Mesodermal cell (in vitro differentiated cells): ENCODE measurements around the gene TAS2R31. TPM values are rescaled to one million over a fixed set of nuclear protein-coding genes. Genes with fewer than 3 reads are reported as not detected.
"Not testable (repeated sequence)": the region's sequence is repeated elsewhere in the genome, so short reads cannot be mapped to it uniquely, and the experiment has no call there.

ENCODE experiments used
- H3K27ac ChIP-seq: 2 replicates; pipeline ENCODE4 v1.7.0; 2013; ENCODE audit warnings: mild to moderate bottlenecking, low read depth, low read length, moderate library complexity; ENCODE audit not compliant: severe bottlenecking
- H3K36me3 ChIP-seq: 2 replicates; pipeline ENCODE4 v1.7.1; 2013; ENCODE audit warnings: mild to moderate bottlenecking, low read length, moderate library complexity; ENCODE audit not compliant: control insufficient read depth, insufficient read depth
- H3K4me1 ChIP-seq: one replicate; pipeline ENCODE4 v1.7.1; 2013; ENCODE audit warnings: mild to moderate bottlenecking, low read length; ENCODE audit not compliant: insufficient read depth, control insufficient read depth, poor library complexity, severe bottlenecking
- H3K4me3 ChIP-seq: 2 replicates; pipeline ENCODE4 v1.7.0; 2013; ENCODE audit warnings: low read length, control low read depth, mild to moderate bottlenecking; ENCODE audit not compliant: insufficient read depth, poor library complexity, severe bottlenecking; ENCODE audit errors: extremely low read depth
- H3K9me3 ChIP-seq: 2 replicates; pipeline ENCODE4 v1.7.1; 2013; ENCODE audit warnings: mild to moderate bottlenecking, low read length, moderate library complexity; ENCODE audit not compliant: control insufficient read depth
- WGBS, 2 experiments: methylation state at CpG; one replicate each; pipeline ENCODE4 v1.1.5; 2013; ENCODE audit warnings: missing lambda C conversion rate in 2 of 2; ENCODE audit not compliant: insufficient coverage in 2 of 2; 5-methylcytosine and 5-hydroxymethylcytosine counted together
- polyA plus RNA-seq, 2 experiments: library from polyadenylated mRNA; stranded (reverse); fragments of 50-300 nt; gene quantifications; one replicate each; pipeline ENCODE4 v1.2.3, GENCODE V29; 2013

TAS2R31 gene, protein sequence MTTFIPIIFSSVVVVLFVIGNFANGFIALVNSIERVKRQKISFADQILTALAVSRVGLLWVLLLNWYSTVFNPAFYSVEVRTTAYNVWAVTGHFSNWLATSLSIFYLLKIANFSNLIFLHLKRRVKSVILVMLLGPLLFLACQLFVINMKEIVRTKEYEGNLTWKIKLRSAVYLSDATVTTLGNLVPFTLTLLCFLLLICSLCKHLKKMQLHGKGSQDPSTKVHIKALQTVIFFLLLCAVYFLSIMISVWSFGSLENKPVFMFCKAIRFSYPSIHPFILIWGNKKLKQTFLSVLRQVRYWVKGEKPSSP
- polyA plus RNA-seq (2013, experiment 1 of 2), result 0.59 TPM
- polyA plus RNA-seq (2013, experiment 2 of 2), result 0.51 TPM

DNA sequence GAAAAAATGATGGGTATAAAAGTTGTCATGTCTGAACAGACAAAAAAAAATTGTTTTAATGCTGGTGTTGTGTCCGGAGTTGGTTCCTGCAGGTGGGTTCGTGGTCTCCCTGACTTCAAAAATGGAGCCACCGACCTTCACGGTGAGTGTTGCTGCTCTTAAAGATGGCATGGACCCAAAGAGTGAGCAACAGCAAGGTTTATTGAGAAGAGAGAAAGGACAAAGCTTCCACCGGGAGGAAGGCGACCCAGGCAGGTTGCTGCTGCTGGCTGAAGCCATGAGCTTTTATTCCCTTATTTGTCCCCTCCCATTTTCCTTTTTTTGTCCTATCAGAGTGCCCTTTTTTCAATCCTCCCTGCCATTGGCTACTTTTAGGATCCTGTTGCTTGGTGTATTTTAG, at the start of gene TAS2R31:
TSS of gene TAS2R31 (minus strand) at position 101 of the 400 bp plus-strand sequence. CDS start at position 29, 72 bp downstream.
- 88 to 90% methylated on average over 5 of the region's 6 CpGs for WGBS, 2 experiments
- peaks cover 19% of the 10 kb centered on the region for H3K36me3 ChIP-seq
- no peak within 1 kb of the TSS for H3K4me3 ChIP-seq
- H3K27ac ChIP-seq, result no peak within 1 kb of the TSS
- no peaks in the 10 kb centered on the region for H3K4me1 ChIP-seq
- H3K9me3 ChIP-seq, result no peaks in the 10 kb centered on the region

GRCh38 chr12:11078246-11078645, 47.0 kb upstream of the TAS2R31 start:
- Histone ChIP-seq H3K27ac (no peak overlapping the region), H3K4me1 (no peaks in the 10 kb centered on the region), H3K9me3 (no peaks in the 10 kb centered on the region), H3K4me3 (no peak overlapping the region), H3K36me3 (no peaks in the 10 kb centered on the region)
- WGBS, 2 experiments, result no CpG with 5 or more reads among the region's 1 CpG

GRCh38 chr12:11075642-11076041, 44.4 kb upstream of the TAS2R31 start:
- no peak overlapping the region for H3K27ac ChIP-seq
- WGBS, 2 experiments, result no CpG with 5 or more reads among the region's 3 CpGs

GRCh38 chr12:11071414-11071813, 40.2 kb upstream of the TAS2R31 start:
- H3K27ac ChIP-seq, result no peak overlapping the region
- WGBS, 2 experiments, result 42 to 100% methylated on average over 1 to 2 of the region's 4 CpGs
- H3K9me3 ChIP-seq, result no peaks in the 10 kb centered on the region
- H3K4me1 ChIP-seq, result no peaks in the 10 kb centered on the region
- H3K36me3 ChIP-seq, result no peaks in the 10 kb centered on the region
- H3K4me3 ChIP-seq, result no peak overlapping the region

More at GRCh38 chr12:11075642-11076041, 44.4 kb upstream of the TAS2R31 start:
- Histone ChIP-seq H3K4me3 (no peak overlapping the region), H3K4me1 (no peaks in the 10 kb centered on the region), H3K36me3 (no peaks in the 10 kb centered on the region), H3K9me3 (no peaks in the 10 kb centered on the region)

DNA sequence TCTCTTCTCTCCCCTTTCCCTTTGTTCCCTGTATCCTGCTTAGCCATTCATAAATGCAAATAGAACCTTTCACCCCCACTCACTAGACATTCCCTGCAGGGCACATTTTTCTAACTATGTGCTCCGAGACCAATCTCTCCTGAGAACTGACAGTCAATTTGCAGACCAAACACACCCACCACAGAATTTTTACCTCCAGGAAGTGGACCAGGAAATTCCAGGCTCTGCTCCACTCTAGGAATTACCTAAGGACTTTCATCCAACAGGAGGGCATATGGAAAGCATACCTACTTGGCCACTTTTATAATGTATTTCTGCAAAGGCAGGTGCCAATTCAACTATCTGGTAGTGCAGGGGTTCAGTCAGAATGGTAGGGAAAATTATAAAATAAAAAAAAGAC, 39.8 kb upstream of the TAS2R31 start:
- Histone ChIP-seq H3K4me3 (no peak overlapping the region), H3K36me3 (no peaks in the 10 kb centered on the region), H3K9me3 (no peaks in the 10 kb centered on the region), H3K27ac (no peak overlapping the region), H3K4me1 (no peaks in the 10 kb centered on the region)
- no CpG with 5 or more reads among the region's 1 CpG for WGBS, 2 experiments

GRCh38 chr12:11069854-11070365, 38.7 kb upstream of the TAS2R31 start:
- H3K4me3 ChIP-seq, result no peak overlapping the region
- H3K4me1 ChIP-seq, result no peaks in the 10 kb centered on the region
- no peaks in the 10 kb centered on the region for H3K36me3 ChIP-seq
- H3K27ac ChIP-seq, result no peak overlapping the region
- H3K9me3 ChIP-seq, result no peaks in the 10 kb centered on the region
- 50 to 93% methylated on average over 2 of the region's 5 CpGs for WGBS, 2 experiments

DNA sequence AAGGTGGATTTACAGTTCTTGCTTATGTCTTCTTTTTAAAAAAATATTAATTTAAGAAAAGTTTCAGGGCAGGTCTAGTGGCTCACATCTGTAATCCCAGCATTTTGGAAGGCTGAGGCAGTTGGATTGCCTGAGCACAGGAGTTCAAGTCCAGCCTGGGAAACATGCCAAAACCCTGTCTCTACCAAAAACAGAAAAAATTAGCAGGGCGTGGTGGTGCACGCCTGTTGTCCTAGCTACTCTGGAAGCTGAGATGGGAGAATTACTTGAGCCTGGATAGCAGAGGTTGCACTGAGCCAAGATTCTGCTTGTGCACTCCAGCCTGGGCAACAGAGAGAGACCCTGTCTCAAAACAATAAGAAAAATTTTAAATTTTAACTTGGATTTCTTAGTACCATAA, 36.3 kb upstream of the TAS2R31 start:
- Histone ChIP-seq H3K36me3 (no peaks in the 10 kb centered on the region), H3K4me1 (no peaks in the 10 kb centered on the region), H3K9me3 (no peaks in the 10 kb centered on the region), H3K4me3 (no peak overlapping the region), H3K27ac (no peak overlapping the region)
- 50% methylated on average over 2 of the region's 2 CpGs; no CpG with 5 or more reads in 1 of the 2 experiments for WGBS, 2 experiments

DNA sequence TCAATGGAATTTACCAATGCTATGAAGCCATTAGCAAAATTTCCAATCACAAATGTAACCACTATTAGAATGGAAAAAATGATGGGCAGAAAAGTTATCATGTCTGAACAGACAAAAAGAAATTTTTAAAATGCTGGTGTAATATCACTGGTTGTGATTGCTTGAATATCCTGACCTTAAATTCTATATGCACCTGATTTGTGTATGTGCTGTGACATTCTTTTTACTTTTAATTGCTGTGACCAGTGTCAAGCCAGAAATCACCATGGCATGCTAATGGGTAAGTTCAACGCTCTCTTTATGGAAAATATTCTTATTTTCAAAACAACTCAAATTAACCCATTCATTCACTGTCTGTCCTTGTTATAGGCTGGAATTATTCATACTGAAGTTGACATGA, 31.0 kb upstream of the TAS2R31 start, which contains the start of gene TAS2R46:
TSS of gene TAS2R46 (minus strand) at position 101 of the 400 bp plus-strand sequence. CDS start at position 101, 0 bp downstream.
- H3K4me1 ChIP-seq, H3K9me3 ChIP-seq, H3K36me3 ChIP-seq, H3K4me3 ChIP-seq, H3K27ac ChIP-seq: not testable (repeated sequence)
- 100% methylated on average over 1 of the region's 1 CpG; no CpG with 5 or more reads in 1 of the 2 experiments for WGBS, 2 experiments

DNA sequence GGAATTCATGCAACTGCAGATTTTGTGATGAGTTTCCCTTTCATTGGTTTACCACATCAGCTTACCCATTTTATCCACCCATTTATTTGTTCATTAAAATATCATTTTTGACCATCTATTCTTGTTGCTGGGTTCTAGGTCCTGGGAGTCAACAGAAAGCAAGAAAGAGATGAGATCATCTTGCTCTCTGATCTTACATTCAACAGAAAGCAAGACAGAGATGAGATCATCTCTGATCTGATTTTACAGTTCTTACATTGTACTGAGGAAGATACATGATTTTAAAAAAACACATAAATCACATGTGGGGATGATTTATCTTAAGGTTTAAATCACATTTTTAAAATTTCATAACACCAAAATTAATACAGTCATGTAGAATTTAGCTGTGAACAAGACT, 28.6 kb upstream of the TAS2R31 start:
- H3K27ac ChIP-seq, result no peak overlapping the region
- no peak overlapping the region for H3K4me3 ChIP-seq
- no peaks in the 10 kb centered on the region for H3K4me1 ChIP-seq
- no peaks in the 10 kb centered on the region for H3K9me3 ChIP-seq
- no peaks in the 10 kb centered on the region for H3K36me3 ChIP-seq

DNA sequence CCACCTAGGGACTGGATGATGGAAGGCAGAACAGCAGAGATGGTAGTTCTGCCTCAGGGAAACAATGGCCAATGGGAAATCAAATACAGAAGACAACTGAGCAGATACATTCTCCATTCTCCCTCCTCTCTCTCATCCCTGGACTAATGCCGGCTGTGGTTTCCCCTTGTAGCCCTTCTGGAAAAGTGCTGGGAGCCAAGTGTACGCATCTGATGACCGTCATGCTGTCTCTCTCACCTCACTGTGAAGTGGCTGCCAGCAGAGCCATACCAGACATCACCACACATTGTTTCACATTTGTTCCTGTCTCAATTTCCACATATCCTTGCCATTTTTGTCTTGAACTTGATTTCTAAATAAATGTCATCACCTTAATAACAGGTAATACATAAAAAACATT, 27.8 kb upstream of the TAS2R31 start:
- Histone ChIP-seq H3K27ac (no peak overlapping the region), H3K4me3 (no peak overlapping the region), H3K36me3 (no peaks in the 10 kb centered on the region), H3K4me1 (no peaks in the 10 kb centered on the region), H3K9me3 (no peaks in the 10 kb centered on the region)
- WGBS, 2 experiments, result 91% methylated on average over 3 of the region's 3 CpGs; no CpG with 5 or more reads in 1 of the 2 experiments

- no peak overlapping the region for H3K27ac ChIP-seq
- H3K4me3 ChIP-seq, result no peak overlapping the region
- peaks cover 6% of the 10 kb centered on the region for H3K36me3 ChIP-seq
- H3K4me1 ChIP-seq, result no peaks in the 10 kb centered on the region
- H3K9me3 ChIP-seq, result no peaks in the 10 kb centered on the region
- no CpG with 5 or more reads among the region's 2 CpGs for WGBS, 2 experiments
Observed at GRCh38 chr12:11055306-11055705, 24.1 kb upstream of the TAS2R31 start.
